ENCODE measurements around the gene VSTM1.

- TF ChIP-seq CTCF (conservative IDR thresholded peaks at IDR 0.05; ENCODE audit: low read length) = no peak
- TF ChIP-seq EZH2phosphoT487 (IDR thresholded peaks at IDR 0.05; ENCODE audit: borderline replicate concordance, low read depth, low read length) = no peak
Measured at GRCh38 chr19:54014920-54015560, 48.7 kb downstream of the VSTM1 start.
